Adrenal gland (tissue), 5 donors: ENCODE results near the gene MAPRE3.

ENCODE experiments used
- CTCF ChIP-seq, 6 experiments: fragments of 450-650 bp in 4 of 6; fragments of 200-600 bp in 2 of 6; sonication (generic) in 1 of 6; IDR thresholded peaks; 1 replicate in 5 of 6; 2 replicates in 1 of 6; pipeline versions ENCODE4 v1.5.1 to v1.8.0; 2016 to 2021; ENCODE audit warnings: antibody characterized with exemption in 6 of 6, mild to moderate bottlenecking in 2 of 6, moderate library complexity in 1 of 6
- POLR2A ChIP-seq, 2 donors: fragments of 450-650 bp; IDR thresholded peaks; one replicate each; pipeline ENCODE4 v1.6.1; 2017; ENCODE audit warnings: antibody characterized with exemption in 2 of 2, mild to moderate bottlenecking in 2 of 2, moderate library complexity in 1 of 2
- donor health status: DM: no; HTN: no; CAD: no.

- TF ChIP-seq CTCF (IDR thresholded peaks at IDR 0.05) (no peak), POLR2A (IDR thresholded peaks at IDR 0.05) (no peak)
These were observed 37.5 kb upstream of the MAPRE3 start for GRCh38 chr2:26932974-26933373.
